HepG2 (cell line): ENCODE measurements around the gene TSPAN32. TPM values are rescaled to one million over a fixed set of nuclear protein-coding genes. Genes with fewer than 3 reads are reported as not detected.

Experiments
- EEA1 ChIP-seq: sonication (generic); formaldehyde crosslinking; IDR thresholded peaks from 2 replicates; pipeline ENCODE4 v1.5.1; 2020; ENCODE audit warnings: mild to moderate bottlenecking, missing genetic modification reagents, borderline replicate concordance
- GMEB2 ChIP-seq: IDR thresholded peaks from 2 replicates; pipeline ENCODE4 v1.6.1; 2016; ENCODE audit warnings: missing biosample characterization, missing genetic modification reagents, low read depth
- HNRNPLL ChIP-seq: fragments of 200-400 bp; formaldehyde crosslinking; IDR thresholded peaks from 2 replicates; pipeline ENCODE4 v1.6.1; 2017; ENCODE audit warnings: mild to moderate bottlenecking, low read depth, low read length; ENCODE audit not compliant: poor library complexity, severe bottlenecking
- KAT2B ChIP-seq: fragments of 150-350 bp; IDR thresholded peaks from 2 replicates; pipeline ENCODE4 v1.6.1; 2014; ENCODE audit warnings: low read depth, low read length, borderline replicate concordance
- MED8 ChIP-seq: sonication (generic); formaldehyde crosslinking; IDR thresholded peaks from 2 replicates; pipeline ENCODE4 v1.8.1; 2023; ENCODE audit warnings: mild to moderate bottlenecking, missing genetic modification reagents; ENCODE audit not compliant: insufficient replicate concordance
- MTF1 ChIP-seq: sonication (generic); formaldehyde crosslinking; IDR thresholded peaks from 2 replicates; pipeline ENCODE4 v1.5.0; 2020; ENCODE audit warnings: missing genetic modification reagents
- RAD21 ChIP-seq: fragments of 450-650 bp; formaldehyde crosslinking; IDR thresholded peaks from 2 replicates; pipeline ENCODE4 v1.5.0; 2020; ENCODE audit warnings: mild to moderate bottlenecking
- SP1 ChIP-seq, 2 experiments: fragments of 450-650 bp in 1 of 2; sonication (generic) in 1 of 2; formaldehyde crosslinking in 1 of 2; IDR thresholded peaks; 2 replicates each; pipeline versions ENCODE4 v1.4.0 to v1.6.1; 2016 to 2020; ENCODE audit warnings: missing genetic modification reagents in 1 of 2
- TBL1XR1 ChIP-seq: fragments of 150-350 bp; IDR thresholded peaks from 2 replicates; pipeline ENCODE4 v1.6.1; 2014; ENCODE audit warnings: borderline replicate concordance, low read length; ENCODE audit not compliant: partially characterized antibody
- THYN1 ChIP-seq: sonication (generic); formaldehyde crosslinking; IDR thresholded peaks from 2 replicates; pipeline ENCODE4 v1.8.1; 2023; ENCODE audit warnings: low read depth, mild to moderate bottlenecking, moderate library complexity, missing genetic modification reagents, borderline replicate concordance
- ZFP91 ChIP-seq: sonication (generic); formaldehyde crosslinking; IDR thresholded peaks from 2 replicates; pipeline ENCODE4 v1.9.0; 2022; ENCODE audit warnings: missing genetic modification reagents, mild to moderate bottlenecking, borderline replicate concordance
- ZNF225 ChIP-seq: sonication (generic); formaldehyde crosslinking; IDR thresholded peaks from 2 replicates; pipeline ENCODE4 v1.4.0; 2020; ENCODE audit warnings: mild to moderate bottlenecking, missing genetic modification reagents
- ZNF280D ChIP-seq: sonication (generic); formaldehyde crosslinking; IDR thresholded peaks from 2 replicates; pipeline ENCODE4 v1.5.1; 2020; ENCODE audit warnings: mild to moderate bottlenecking, missing genetic modification reagents
- ZNF558 ChIP-seq: sonication (generic); formaldehyde crosslinking; IDR thresholded peaks from 2 replicates; pipeline ENCODE4 v1.9.0; 2022; ENCODE audit warnings: mild to moderate bottlenecking, missing genetic modification reagents, borderline replicate concordance
- ZNF691 ChIP-seq: sonication (generic); formaldehyde crosslinking; IDR thresholded peaks from 2 replicates; pipeline ENCODE4 v1.4.0; 2020; ENCODE audit warnings: missing genetic modification reagents, low read depth, mild to moderate bottlenecking, borderline replicate concordance
- polyA plus RNA-seq, 8 experiments: library from polyadenylated mRNA; depleted of rRNA in 3 of 8; stranded (reverse) in 7 of 8; unstranded in 1 of 8; fragments of >200 nt; fragmentation: Illumina TruSeq in 4 of 8; extraction: Trizol in 4 of 8; gene quantifications; 2 replicates each; pipeline versions ENCODE4 v1.2.1 to v1.2.3, GENCODE V29; 2011 to 2016; ENCODE audit warnings: low read depth in 4 of 8, missing spikeins in 1 of 8, mixed read lengths in 1 of 8; ENCODE audit not compliant: insufficient read depth in 1 of 8
- total RNA-seq, 5 experiments: library from RNA; depleted of rRNA; stranded (reverse); fragments of >200 nt; fragmentation: Illumina TruSeq; extraction: Trizol; gene quantifications; 2 replicates each; pipeline ENCODE4 v1.2.3, GENCODE V29; 2016; ENCODE audit warnings: low read depth in 1 of 5
- TF ChIP-seq, protein P1 (sequence below): sonication (generic); formaldehyde crosslinking; IDR thresholded peaks from 2 replicates; pipeline ENCODE4 v1.4.0; 2020; ENCODE audit warnings: missing genetic modification reagents, borderline replicate concordance

TSPAN32 gene
- total and polyA plus RNA-seq, 2 of the 13 experiments (the other 11 are each of a cell fraction or from before 2014, with no cell fraction given): 0.09 to 0.70 TPM

- TF ChIP-seq ZNF691 (CRISPR knock-in tag) (no peak), MTF1 (CRISPR knock-in tag) (no peak), RAD21 (CRISPR knock-in tag) (no peak), ZNF225 (CRISPR knock-in tag) (no peak), KAT2B (no peak), GMEB2 (CRISPR knock-in tag) (no peak), SP1 (IDR thresholded peaks at IDR 0.05) (no peak), SP1 (CRISPR knock-in tag; IDR thresholded peaks at IDR 0.05) (no peak), MED8 (CRISPR knock-in tag) (no peak), TBL1XR1 (no peak), ZFP91 (CRISPR knock-in tag) (peak; percentile 54; the same call in 1 of the 2 replicates), THYN1 (no peak), HNRNPLL (peak; percentile 43), ZNF558 (CRISPR knock-in tag) (no peak), ZNF280D (CRISPR knock-in tag) (no peak), EEA1 (no peak)
- TF ChIP-seq, protein P1, sequence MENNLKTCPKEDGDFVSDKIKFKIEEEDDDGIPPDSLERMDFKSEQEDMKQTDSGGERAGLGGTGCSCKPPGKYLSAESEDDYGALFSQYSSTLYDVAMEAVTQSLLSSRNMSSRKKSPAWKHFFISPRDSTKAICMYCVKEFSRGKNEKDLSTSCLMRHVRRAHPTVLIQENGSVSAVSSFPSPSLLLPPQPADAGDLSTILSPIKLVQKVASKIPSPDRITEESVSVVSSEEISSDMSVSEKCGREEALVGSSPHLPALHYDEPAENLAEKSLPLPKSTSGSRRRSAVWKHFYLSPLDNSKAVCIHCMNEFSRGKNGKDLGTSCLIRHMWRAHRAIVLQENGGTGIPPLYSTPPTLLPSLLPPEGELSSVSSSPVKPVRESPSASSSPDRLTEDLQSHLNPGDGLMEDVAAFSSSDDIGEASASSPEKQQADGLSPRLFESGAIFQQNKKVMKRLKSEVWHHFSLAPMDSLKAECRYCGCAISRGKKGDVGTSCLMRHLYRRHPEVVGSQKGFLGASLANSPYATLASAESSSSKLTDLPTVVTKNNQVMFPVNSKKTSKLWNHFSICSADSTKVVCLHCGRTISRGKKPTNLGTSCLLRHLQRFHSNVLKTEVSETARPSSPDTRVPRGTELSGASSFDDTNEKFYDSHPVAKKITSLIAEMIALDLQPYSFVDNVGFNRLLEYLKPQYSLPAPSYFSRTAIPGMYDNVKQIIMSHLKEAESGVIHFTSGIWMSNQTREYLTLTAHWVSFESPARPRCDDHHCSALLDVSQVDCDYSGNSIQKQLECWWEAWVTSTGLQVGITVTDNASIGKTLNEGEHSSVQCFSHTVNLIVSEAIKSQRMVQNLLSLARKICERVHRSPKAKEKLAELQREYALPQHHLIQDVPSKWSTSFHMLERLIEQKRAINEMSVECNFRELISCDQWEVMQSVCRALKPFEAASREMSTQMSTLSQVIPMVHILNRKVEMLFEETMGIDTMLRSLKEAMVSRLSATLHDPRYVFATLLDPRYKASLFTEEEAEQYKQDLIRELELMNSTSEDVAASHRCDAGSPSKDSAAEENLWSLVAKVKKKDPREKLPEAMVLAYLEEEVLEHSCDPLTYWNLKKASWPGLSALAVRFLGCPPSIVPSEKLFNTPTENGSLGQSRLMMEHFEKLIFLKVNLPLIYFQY (CRISPR knock-in tag): no peak
Measured at GRCh38 chr11:2268729-2269600, 32.8 kb upstream of the TSPAN32 start (continued).
